A673 (cell line): ENCODE results near the gene FBXO10. TPM values are rescaled to one million over a fixed set of nuclear protein-coding genes. Genes with fewer than 3 reads are reported as not detected.

Experiments
- BruUV-seq: library from RNA; stranded (reverse); fragments of 400-500 nt; replicated peaks from 2 replicates; lab custom pipeline; 2021; lab: Mats Ljungman, UMichigan
- CTCF ChIA-PET: fragments of 300-600 bp; sonication (Branson Sonifier 250); formaldehyde crosslinking; loops from one replicate; lab custom pipeline; 2022; ENCODE audit warnings: antibody characterized with exemption; lab: Charles Lee
- POLR2A ChIA-PET: fragments of 300-600 bp; sonication (Branson Sonifier 250); formaldehyde crosslinking; loops from one replicate; lab custom pipeline; 2022; ENCODE audit warnings: antibody characterized with exemption; ENCODE audit not compliant: low non-redundant PET; lab: Charles Lee
- DNase-seq: peaks from one replicate; pipeline ENCODE4 v3.0.0-alpha.2; 2015; ENCODE audit warnings: low spot score
- H3K27ac ChIP-seq: fragments of 200-600 bp; sonication (generic); 2 replicates; pipeline ENCODE4 v1.5.1; 2016; ENCODE audit warnings: mixed run types, low read depth, mild to moderate bottlenecking, mixed read lengths, antibody characterized with exemption, low read length; ENCODE audit not compliant: poor library complexity, severe bottlenecking
- H3K27me3 ChIP-seq: fragments of 200-600 bp; sonication (generic); replicated peaks from 2 replicates; pipeline ENCODE4 v1.6.1; 2017; ENCODE audit warnings: mixed run types, low read depth, mild to moderate bottlenecking, mixed read lengths, antibody characterized with exemption, low read length; ENCODE audit not compliant: insufficient read depth, poor library complexity
- H3K36me3 ChIP-seq: fragments of 200-600 bp; sonication (generic); 2 replicates; pipeline ENCODE4 v1.6.1; 2016; ENCODE audit warnings: mixed run types, mild to moderate bottlenecking, mixed read lengths, antibody characterized with exemption, low read length; ENCODE audit not compliant: insufficient read depth, poor library complexity, severe bottlenecking
- H3K4me1 ChIP-seq: fragments of 200-600 bp; sonication (generic); 2 replicates; pipeline ENCODE4 v1.6.1; 2017; ENCODE audit warnings: mixed run types, mild to moderate bottlenecking, mixed read lengths, antibody characterized with exemption, low read length; ENCODE audit not compliant: insufficient read depth, poor library complexity, severe bottlenecking
- H3K4me3 ChIP-seq: fragments of 200-600 bp; sonication (generic); 2 replicates; pipeline ENCODE4 v1.5.1; 2016; ENCODE audit warnings: low read depth, mixed run types, mild to moderate bottlenecking, mixed read lengths, low read length; ENCODE audit not compliant: poor library complexity, severe bottlenecking
- H3K9me3 ChIP-seq: fragments of 200-600 bp; sonication (generic); 2 replicates; pipeline ENCODE4 v1.6.1; 2016; ENCODE audit warnings: mixed run types, low read depth, mild to moderate bottlenecking, mixed read lengths, antibody characterized with exemption, low read length; ENCODE audit not compliant: poor library complexity, severe bottlenecking
- EZH2 ChIP-seq: fragments of 200-600 bp; sonication (generic); IDR thresholded peaks from 2 replicates; pipeline ENCODE4 v1.6.1; 2017; ENCODE audit warnings: borderline replicate concordance, low read depth, mild to moderate bottlenecking, mixed read lengths, antibody characterized with exemption, low read length; ENCODE audit not compliant: poor library complexity, severe bottlenecking
- intact Hi-C: fragments of 100-400 bp; cut with micrococcal nuclease; formaldehyde crosslinking; loops from one replicate; pipeline ENCODE4 v1.10.0; 2022; ENCODE audit not compliant: unreplicated experiment
- total RNA-seq: library from RNA; stranded (reverse); gene quantifications from 2 replicates; pipeline ENCODE4 v1.2.3, GENCODE V29; 2021
- TF ChIP-seq, protein P1 (sequence below): fragments of 300-800, 200-600 bp; sonication (generic); conservative IDR thresholded peaks from 2 replicates; pipeline ENCODE4 v1.5.1; 2017; ENCODE audit warnings: low read depth, mild to moderate bottlenecking, antibody characterized with exemption, low read length, moderate library complexity, mixed read lengths

Gene FBXO10
- total RNA-seq, 1 experiment from 2014 or later: 14.5 TPM

DNA sequence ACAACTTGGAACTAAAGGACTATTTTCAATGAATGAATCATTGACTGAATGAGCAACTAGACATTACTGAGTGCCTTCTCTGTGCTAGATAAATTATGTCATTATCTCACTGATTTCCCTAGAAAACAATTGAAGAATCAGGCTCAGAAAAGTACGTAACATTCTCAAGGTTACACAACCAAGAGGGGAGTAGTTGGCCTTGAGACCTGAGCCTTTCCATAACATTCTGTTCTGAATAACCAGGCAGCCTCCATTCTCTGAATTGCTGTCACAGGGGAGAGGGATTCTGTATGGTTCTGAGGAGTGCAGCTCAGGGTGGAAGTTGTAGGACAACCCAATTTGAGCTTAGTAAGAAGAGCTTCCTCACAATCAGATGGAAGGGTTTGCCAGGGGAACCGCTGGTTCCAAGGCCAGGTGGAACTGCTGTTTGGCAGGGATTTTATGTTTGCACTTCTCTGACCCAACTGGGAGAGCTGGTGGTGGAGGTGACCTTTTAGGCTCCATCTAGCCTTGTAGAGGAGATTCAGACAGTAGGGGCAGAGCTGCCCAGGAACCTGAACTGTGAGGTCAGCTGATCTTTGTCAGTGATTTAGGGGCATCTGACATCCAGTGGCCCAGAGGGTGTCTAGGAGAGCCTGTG is 74.1 kb downstream of the FBXO10 start:
- H3K27ac ChIP-seq: no peak overlapping the region
- TF ChIP-seq, protein P1, sequence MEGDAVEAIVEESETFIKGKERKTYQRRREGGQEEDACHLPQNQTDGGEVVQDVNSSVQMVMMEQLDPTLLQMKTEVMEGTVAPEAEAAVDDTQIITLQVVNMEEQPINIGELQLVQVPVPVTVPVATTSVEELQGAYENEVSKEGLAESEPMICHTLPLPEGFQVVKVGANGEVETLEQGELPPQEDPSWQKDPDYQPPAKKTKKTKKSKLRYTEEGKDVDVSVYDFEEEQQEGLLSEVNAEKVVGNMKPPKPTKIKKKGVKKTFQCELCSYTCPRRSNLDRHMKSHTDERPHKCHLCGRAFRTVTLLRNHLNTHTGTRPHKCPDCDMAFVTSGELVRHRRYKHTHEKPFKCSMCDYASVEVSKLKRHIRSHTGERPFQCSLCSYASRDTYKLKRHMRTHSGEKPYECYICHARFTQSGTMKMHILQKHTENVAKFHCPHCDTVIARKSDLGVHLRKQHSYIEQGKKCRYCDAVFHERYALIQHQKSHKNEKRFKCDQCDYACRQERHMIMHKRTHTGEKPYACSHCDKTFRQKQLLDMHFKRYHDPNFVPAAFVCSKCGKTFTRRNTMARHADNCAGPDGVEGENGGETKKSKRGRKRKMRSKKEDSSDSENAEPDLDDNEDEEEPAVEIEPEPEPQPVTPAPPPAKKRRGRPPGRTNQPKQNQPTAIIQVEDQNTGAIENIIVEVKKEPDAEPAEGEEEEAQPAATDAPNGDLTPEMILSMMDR: no peak
- TF ChIP-seq EZH2: no peak
- BruUV-seq: no TSS peak
- DNase-seq: no peak
- H3K36me3 ChIP-seq: peaks cover 72% of the 10 kb centered on the region
- H3K4me3 ChIP-seq: no peak overlapping the region
- CTCF ChIA-PET: no interaction called here
- intact Hi-C loops: no loop called here
- H3K27me3 ChIP-seq: no peaks in the 10 kb centered on the region
- POLR2A ChIA-PET: no interaction called here
- no peaks in the 10 kb centered on the region for H3K9me3 ChIP-seq
- no peaks in the 10 kb centered on the region for H3K4me1 ChIP-seq

DNA sequence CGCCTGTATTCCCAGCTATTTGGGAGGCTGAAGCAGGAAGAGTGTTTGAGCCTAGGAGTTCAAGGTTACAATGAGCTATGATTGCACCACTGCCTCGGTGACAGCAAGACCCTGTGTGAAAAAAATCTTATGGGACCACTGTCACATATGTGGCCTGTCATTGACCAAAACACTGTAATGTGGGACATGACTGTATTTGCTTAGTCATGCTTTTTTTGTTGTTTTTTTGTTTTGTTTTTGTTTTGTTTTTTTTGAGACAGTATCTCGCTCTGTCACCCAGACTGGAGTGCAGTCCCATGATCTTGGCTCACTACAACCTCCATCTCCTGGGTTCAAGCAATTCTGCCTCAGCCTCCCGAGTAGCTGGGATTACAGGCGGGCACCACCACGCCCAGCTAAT is 76.9 kb downstream of the FBXO10 start:
- Histone ChIP-seq H3K4me1 (no peaks in the 10 kb centered on the region), H3K36me3 (peaks cover 87% of the 10 kb centered on the region), H3K27me3 (no peaks in the 10 kb centered on the region), H3K27ac (no peak overlapping the region), H3K4me3 (no peak overlapping the region), H3K9me3 (no peaks in the 10 kb centered on the region)
- BruUV-seq: no TSS peak
- intact Hi-C loops: no loop called here
- TF ChIP-seq, protein P1: no peak
- no peak for TF ChIP-seq EZH2
- ChIA-PET POLR2A (no interaction called here), CTCF (no interaction called here)
- no peak for DNase-seq

DNA sequence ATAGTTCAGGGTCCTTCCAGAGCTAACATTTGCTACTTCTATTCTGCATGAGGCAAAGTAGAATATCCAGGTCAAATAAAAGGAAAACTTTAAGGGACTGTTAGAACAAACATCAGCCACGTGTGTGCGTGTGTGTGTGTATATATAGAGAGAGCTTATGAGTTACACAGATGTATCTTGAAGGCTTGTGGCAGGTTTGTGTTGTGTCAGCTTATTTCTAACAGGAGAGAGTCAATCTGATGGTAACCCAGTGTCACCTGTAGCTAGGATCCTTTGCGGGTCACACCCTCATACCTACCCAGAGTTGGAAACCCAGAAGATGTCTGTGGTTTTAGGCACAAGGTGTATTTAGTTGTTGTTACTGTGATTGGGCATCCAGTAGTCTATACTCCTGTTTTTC is 77.7 kb downstream of the FBXO10 start:
- TF ChIP-seq, protein P1: no peak
- no peak for TF ChIP-seq EZH2
- DNase-seq: no peak
- CTCF ChIA-PET: no interaction called here
- intact Hi-C loops: no loop called here
- H3K36me3 ChIP-seq: peaks cover 85% of the 10 kb centered on the region
- no peaks in the 10 kb centered on the region for H3K4me1 ChIP-seq
- BruUV-seq: no TSS peak
- no peak overlapping the region for H3K4me3 ChIP-seq
- H3K27me3 ChIP-seq: no peaks in the 10 kb centered on the region
- POLR2A ChIA-PET: no interaction called here
- no peak overlapping the region for H3K27ac ChIP-seq
- H3K9me3 ChIP-seq: no peaks in the 10 kb centered on the region
